ENCODE measurements around the gene THBS3. TPM values are rescaled to one million over a fixed set of nuclear protein-coding genes. Genes with fewer than 3 reads are reported as not detected.
"Not testable (repeated sequence)": the region's sequence is repeated elsewhere in the genome, so short reads cannot be mapped to it uniquely, and the experiment has no call there.

THBS3 gene
- total RNA-seq, 1 donor from 2014 or later, result 28.0 TPM

- H3K9me3 Mint-ChIP-seq, result no peaks in the 10 kb centered on the region
- H3K4me3 Mint-ChIP-seq, result no peak overlapping the region
- no peak for DNase-seq (ENCODE audit: extremely low spot score, unreplicated experiment)
- TF ChIP-seq CTCF (conservative IDR thresholded peaks at IDR 0.05), result no peak
- H3K4me1 Mint-ChIP-seq (ENCODE audit: unreplicated experiment), result no peaks in the 10 kb centered on the region
- no peaks in the 10 kb centered on the region for H3K36me3 Mint-ChIP-seq
- H3K27me3 Mint-ChIP-seq, result peaks cover 19% of the 10 kb centered on the region
- no peak overlapping the region for H3K27ac Mint-ChIP-seq
Observed at GRCh38 chr1:155158991-155159390, 48.7 kb downstream of the THBS3 start.

- H3K27me3 Mint-ChIP-seq, result peaks cover 22% of the 10 kb centered on the region
- H3K27ac Mint-ChIP-seq; DNase-seq (ENCODE audit: extremely low spot score, unreplicated experiment); H3K9me3 Mint-ChIP-seq; H3K4me1 Mint-ChIP-seq (ENCODE audit: unreplicated experiment); H3K4me3 Mint-ChIP-seq; H3K36me3 Mint-ChIP-seq: not testable (repeated sequence)
Observed at GRCh38 chr1:155155996-155156643, 51.6 kb downstream of the THBS3 start.

Other genes with a start within 250 kb of the THBS3 start
- gene PYGO2, start 246.1 kb downstream of the THBS3 start, total RNA-seq (ENCODE audit: low replicate concordance), result 48.1 and 49.0 TPM in 2 replicates
- 65.3 and 87.8 TPM in 2 replicates for gene SHC1, start 237.2 kb downstream of the THBS3 start, total RNA-seq (ENCODE audit: low replicate concordance)
- gene CKS1B, start 233.2 kb downstream of the THBS3 start, total RNA-seq (ENCODE audit: low replicate concordance), result 58.8 and 119 TPM in 2 replicates
- gene FLAD1, start 224.6 kb downstream of the THBS3 start, total RNA-seq (ENCODE audit: low replicate concordance), result 51.4 and 59.0 TPM in 2 replicates
- gene LENEP, start 214.3 kb downstream of the THBS3 start, total RNA-seq (ENCODE audit: low replicate concordance), result 0.52 and 1.1 TPM in 2 replicates
- gene ZBTB7B, start 205.1 kb downstream of the THBS3 start, total RNA-seq (ENCODE audit: low replicate concordance), result 38.1 and 75.9 TPM in 2 replicates
- 1.6 and 2.4 TPM in 2 replicates for gene DCST2, start 174.1 kb downstream of the THBS3 start, total RNA-seq (ENCODE audit: low replicate concordance)
- gene DCST1, start 174.1 kb downstream of the THBS3 start, total RNA-seq (ENCODE audit: low replicate concordance), result not detected in 2 replicates
- gene ADAM15, start 156.6 kb downstream of the THBS3 start, total RNA-seq (ENCODE audit: low replicate concordance), result 61.9 and 69.0 TPM in 2 replicates
- gene EFNA4, start 144.2 kb downstream of the THBS3 start, total RNA-seq (ENCODE audit: low replicate concordance), result 21.2 and 22.1 TPM in 2 replicates
- gene EFNA3, start 129.1 kb downstream of the THBS3 start, total RNA-seq (ENCODE audit: low replicate concordance), result 3.4 and 4.7 TPM in 2 replicates
- 26.1 and 69.9 TPM in 2 replicates for gene EFNA1, start 80.0 kb downstream of the THBS3 start, total RNA-seq (ENCODE audit: low replicate concordance)
- 27.8 and 43.0 TPM in 2 replicates for gene SLC50A1, start 72.0 kb downstream of the THBS3 start, total RNA-seq (ENCODE audit: low replicate concordance)
- 73.9 and 75.3 TPM in 2 replicates for gene DPM3, start 67.4 kb downstream of the THBS3 start, total RNA-seq (ENCODE audit: low replicate concordance)
- 173 and 179 TPM in 2 replicates for gene KRTCAP2, start 34.6 kb downstream of the THBS3 start, total RNA-seq (ENCODE audit: low replicate concordance)
- 2.0 and 8.1 TPM in 2 replicates for gene TRIM46, start 34.0 kb downstream of the THBS3 start, total RNA-seq (ENCODE audit: low replicate concordance)
- gene MTX1, start 798 bp upstream of the THBS3 start, total RNA-seq (ENCODE audit: low replicate concordance), result 34.0 and 44.2 TPM in 2 replicates
- gene ENTREP3, start 47.6 kb upstream of the THBS3 start, total RNA-seq (ENCODE audit: low replicate concordance), result 37.4 and 55.7 TPM in 2 replicates
- 52.0 and 58.7 TPM in 2 replicates for gene SCAMP3, start 54.5 kb upstream of the THBS3 start, total RNA-seq (ENCODE audit: low replicate concordance)
- 61.5 and 96.8 TPM in 2 replicates for gene CLK2, start 65.6 kb upstream of the THBS3 start, total RNA-seq (ENCODE audit: low replicate concordance)
- 9.5 and 10.6 TPM in 2 replicates for gene HCN3, start 69.6 kb upstream of the THBS3 start, total RNA-seq (ENCODE audit: low replicate concordance)
- gene PKLR, start 93.5 kb upstream of the THBS3 start, total RNA-seq (ENCODE audit: low replicate concordance), result 1.0 and 2.4 TPM in 2 replicates
- gene FDPS, start 101.0 kb upstream of the THBS3 start, total RNA-seq (ENCODE audit: low replicate concordance), result 183 and 187 TPM in 2 replicates
- gene RUSC1, start 113.0 kb upstream of the THBS3 start, total RNA-seq (ENCODE audit: low replicate concordance), result 30.3 and 39.1 TPM in 2 replicates

Data from type B pancreatic cell (in vitro differentiated cells).